HG03457 (cell line): ENCODE results near the gene GSPT1.
"Not testable (repeated sequence)": the region's sequence is repeated elsewhere in the genome, so short reads cannot be mapped to it uniquely, and the experiment has no call there.

Experiments used
- ATAC-seq: cut with Tn5 transposase; IDR thresholded peaks from one replicate; pipeline ENCODE4 v1.9.1; 2021; ENCODE audit warnings: moderate number of reproducible peaks; ENCODE audit not compliant: unreplicated experiment

Gene GSPT1

DNA sequence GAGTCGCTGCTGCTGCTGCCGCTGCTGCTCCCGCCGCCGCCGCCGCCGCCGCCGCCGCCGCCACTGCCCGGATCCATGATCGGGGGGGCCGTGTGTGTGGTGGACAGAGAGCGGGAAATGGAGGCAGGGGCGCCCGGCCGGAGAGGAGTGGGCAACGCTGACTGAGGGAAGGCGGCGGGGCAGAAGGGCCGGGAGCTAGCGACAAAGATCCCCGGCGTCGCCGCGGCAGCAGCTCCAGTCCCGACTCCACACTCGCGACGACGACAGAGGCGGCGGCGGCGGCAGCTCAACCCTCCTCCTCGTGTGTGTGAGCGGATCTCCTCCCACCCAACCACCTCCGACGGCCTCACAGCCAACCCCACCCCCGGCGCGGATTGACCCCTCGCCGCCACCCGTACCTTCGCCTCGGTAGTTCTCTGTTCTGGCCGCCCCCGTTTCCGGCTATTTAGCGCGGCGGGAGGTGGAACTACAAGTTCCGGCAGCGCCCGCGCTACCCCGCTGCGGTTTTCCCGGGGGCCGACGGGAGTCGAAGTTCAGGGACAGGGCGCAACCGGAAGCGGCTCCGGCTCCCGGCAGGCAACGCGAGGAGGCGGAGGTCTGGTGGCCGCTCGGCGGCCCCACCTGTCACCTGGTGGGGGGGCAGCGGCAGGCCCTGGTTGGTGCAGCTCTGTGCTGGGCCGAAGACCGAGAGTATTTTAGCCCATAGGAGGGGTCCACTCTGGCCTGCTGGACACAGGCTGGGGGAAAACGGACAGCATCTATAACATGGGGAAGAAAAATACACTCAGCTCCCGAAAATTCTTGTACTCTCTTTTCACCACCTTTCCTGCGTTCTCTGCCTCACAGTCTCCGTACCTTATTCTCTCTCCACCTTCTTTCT lies at the start of gene GSPT1:
GSPT1 (minus strand) TSS at position 313 of the 880 bp plus-strand sequence; CDS start at position 77, 236 bp downstream.
- ATAC-seq: peak; percentile 70

DNA sequence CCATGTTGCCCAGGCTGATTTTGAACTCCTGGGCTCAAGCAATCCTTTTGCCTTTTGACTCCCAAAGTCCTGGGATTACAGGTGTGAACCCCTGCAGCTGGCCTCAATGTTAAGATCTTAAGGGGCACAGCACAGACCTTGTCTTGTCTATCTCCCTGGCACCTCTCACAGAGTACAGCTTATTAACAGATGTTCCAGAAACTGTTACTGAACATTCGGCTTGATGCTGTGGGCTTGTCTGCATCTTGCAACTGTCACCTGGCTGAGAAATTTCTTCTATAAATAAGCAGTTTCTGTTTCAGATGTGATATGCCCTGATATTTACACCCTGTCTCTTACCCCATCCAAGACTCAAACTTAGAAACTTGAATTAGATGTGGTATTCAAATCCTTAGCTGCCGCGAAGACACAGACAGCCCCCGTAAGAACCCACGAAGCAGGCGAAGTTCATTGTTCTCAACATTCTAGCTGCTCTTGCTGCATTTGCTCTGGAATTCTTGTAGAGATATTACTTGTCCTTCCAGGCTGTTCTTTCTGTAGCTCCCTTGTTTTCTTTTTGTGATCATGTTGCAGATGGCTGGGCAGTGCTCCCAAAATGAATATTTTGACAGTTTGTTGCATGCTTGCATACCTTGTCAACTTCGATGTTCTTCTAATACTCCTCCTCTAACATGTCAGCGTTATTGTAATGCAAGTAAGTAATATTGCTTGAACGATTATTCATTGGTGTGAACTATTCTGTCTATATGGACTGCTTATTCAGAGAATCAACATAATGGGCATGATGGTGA lies 49.2 kb upstream of the GSPT1 start, which contains the start of gene TNFRSF17:
TNFRSF17 (plus strand) TSS at position 450 of the 791 bp plus-strand sequence; CDS start at position 565, 115 bp downstream.
- peak; percentile 60 for ATAC-seq

DNA sequence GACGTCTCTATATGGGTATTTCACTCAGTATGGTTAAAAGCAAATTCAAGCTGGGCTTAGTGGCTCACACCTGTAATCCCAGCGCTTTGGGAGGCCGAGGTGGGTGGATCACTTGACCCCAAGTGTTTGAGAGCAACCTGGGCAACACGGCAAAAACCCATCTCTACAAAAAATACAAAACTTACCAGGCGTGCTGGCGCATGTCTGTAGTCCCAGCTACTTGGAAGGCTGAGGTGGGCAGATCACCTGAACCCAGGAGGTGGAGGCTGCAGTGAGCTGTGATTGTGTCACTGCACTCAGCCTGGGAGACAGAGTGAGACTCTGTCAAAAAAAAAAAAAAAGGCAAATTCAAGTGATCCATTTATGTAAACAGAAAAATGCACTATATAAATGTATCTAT lies 48.0 kb upstream of the GSPT1 start:
- no peak for ATAC-seq

GRCh38 chr16:11962978-11963377 lies 47.2 kb upstream of the GSPT1 start:
- not testable (repeated sequence) for ATAC-seq

GRCh38 chr16:11962457-11962856 lies 46.7 kb upstream of the GSPT1 start:
- ATAC-seq: not testable (repeated sequence)

DNA sequence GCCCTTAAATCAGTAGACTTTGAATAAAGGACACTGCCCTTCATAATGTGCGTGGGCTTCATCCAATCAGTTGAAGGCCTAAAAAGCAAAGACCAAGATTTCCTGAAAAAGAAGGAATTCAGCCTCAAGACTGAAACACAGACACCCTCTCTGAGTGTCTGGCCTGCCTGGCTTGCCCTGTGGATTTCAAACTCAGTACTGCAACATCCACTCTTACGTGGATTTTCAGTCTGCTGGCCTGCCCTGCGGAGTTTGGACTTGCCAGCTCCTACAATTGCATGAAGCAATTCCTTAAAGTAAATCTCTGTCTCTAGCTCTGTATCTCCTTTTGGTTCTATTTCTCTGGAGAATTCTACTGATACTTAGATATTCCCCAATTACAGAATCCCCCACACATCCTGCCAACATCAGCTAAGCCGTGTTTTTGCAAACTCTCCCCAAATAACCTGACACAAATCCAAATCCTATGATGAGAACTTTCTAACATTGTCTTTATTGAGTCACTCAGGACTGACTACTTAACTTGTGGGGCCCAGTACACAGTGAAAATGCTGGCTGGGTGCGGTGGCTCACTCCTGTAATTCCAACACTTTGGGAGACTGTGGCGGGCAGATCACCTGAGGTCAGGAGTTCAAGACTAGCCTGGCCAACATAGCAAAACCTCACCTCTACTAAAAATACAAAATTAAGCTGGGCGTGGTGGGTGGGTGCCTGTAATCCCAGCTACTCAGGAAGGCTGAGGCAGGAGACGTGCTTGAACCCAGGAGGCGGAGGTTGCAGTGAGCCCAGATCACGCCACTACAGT lies 42.0 kb upstream of the GSPT1 start:
- no peak for ATAC-seq

GRCh38 chr16:11956558-11956957 lies 40.8 kb upstream of the GSPT1 start:
- no peak for ATAC-seq

- no peak for ATAC-seq
Measured at GRCh38 chr16:11955713-11956123, 40.0 kb upstream of the GSPT1 start.

GRCh38 chr16:11953576-11953975 lies 37.8 kb upstream of the GSPT1 start:
- not testable (repeated sequence) for ATAC-seq

GRCh38 chr16:11950388-11950787 lies 34.6 kb upstream of the GSPT1 start:
- ATAC-seq: no peak

DNA sequence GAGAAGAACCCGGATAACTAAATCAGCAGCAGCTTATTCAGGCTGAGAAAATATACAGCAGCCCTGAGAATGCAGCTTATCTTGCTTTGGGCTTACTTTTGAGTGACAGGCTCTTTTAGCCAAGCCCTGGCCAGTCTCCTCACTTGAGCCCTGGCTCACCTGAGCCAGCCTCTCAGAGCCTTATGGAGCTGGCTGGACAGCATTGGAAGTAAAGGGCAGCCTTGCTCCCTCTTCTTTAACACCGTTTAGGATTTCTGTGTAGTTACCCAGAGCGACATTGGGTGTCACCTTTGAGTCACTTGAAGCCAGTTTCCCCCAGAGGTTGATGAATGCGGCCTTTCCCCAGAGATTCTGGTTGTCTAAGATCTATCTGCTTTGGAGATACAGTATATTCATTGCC lies 33.8 kb upstream of the GSPT1 start:
- ATAC-seq: no peak

DNA sequence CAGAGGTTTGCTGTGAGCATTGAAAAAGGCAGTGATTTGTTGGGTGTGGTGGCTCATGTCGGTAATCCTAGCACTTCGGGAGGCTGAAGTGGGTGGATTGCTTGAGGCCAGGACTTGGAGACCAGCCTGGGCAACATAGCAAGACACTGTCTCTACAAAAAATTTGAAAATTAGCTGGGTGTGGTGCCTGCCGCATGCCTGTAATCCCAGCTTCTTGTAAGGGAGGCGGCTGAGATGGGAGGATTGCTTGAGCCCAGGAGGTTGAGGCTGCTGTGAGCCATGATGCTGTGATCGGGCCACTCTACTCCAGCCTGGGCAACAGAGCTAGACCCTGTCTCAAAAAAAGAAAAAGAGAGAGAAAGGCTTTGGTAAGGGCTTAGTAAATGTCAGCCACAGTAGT lies 33.1 kb upstream of the GSPT1 start:
- no peak for ATAC-seq

GRCh38 chr16:11946433-11946832 lies 30.7 kb upstream of the GSPT1 start:
- no peak for ATAC-seq

DNA sequence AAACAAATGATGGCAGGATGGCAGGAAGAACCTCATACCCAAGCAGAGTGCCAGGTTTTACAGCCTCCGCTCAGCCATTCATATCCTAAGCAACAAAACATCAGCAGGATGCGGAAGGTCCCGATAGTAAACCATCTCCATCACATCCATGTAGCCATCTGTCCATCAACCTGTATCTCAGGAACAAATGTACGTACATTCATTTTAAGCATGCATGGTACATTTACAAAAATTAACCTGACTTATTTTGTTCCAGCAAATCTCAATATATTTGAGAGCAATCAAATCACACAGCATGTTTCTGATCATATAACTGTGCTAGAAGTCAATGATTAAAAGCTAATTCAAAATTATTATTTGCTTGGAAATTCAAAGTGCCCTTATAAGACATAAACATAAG lies 26.2 kb upstream of the GSPT1 start, which contains the start of gene NPIPB2:
NPIPB2 (minus strand) TSS at position 101 of the 400 bp plus-strand sequence; CDS start at position 101, 0 bp downstream.
- not testable (repeated sequence) for ATAC-seq

GRCh38 chr16:11927350-11927749 lies 11.6 kb upstream of the GSPT1 start:
- not testable (repeated sequence) for ATAC-seq

DNA sequence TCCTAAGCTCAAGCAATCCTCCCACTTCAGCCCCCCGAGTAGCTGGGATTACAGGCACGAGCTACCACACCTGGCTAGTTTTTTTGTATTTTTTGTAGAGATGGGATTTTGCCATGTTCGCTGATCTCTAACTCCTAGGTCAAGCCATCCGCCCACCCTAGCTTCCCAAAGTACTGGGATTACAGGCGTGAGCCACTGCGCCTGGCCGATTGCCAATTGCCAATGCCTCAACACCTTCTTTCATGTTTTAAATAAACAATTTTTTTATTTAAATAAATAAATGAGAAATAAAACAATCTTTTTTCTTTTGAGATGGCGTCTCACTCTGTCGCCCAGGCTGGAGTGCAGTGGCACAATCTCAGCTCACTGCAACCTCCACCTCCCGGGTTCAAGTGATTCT lies 8.3 kb upstream of the GSPT1 start:
- not testable (repeated sequence) for ATAC-seq

DNA sequence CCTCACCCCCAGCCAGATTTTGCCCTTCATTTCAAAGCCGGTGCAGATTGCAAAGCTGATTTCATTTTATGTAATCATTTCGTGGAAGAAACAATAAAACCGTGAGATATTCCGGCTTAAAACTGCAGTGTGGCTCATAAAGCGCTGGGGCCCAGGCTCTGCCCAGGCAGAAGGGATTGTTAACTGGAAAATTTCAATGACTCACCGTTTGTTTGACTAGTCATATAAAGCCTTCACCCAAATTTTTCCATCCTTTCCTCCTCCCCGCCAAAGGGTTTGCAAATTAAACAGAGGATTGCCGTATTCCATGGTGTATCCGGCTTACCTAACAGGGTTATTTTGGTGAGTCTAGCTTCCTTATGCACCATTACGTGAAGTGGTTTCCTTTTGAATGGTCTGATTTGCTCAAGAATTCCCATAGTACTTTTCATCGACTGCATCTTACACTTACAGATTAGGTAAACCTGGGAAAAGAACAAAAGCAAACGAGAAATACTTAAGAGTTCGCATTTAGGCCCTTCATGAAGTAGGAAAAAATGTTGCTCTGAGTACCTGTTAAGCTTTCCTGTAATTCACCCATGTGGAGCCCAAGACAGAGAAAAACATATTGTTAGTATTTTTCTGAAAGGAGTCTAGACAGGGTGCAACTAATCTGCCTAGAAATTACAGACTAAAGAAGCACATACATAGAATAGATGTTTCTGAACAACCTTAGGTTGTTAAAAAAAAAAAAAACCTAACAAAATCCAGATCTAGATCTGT lies 949 bp upstream of the GSPT1 start:
- ATAC-seq: no peak

GRCh38 chr16:11915114-11915643 lies 577 bp downstream of the GSPT1 start:
- peak; percentile 25 for ATAC-seq

- ATAC-seq: no peak
Measured at GRCh38 chr16:11914210-11915113, 1.3 kb downstream of the GSPT1 start.
